ENCODE measurements around the gene MEGF9. TPM values are rescaled to one million over a fixed set of nuclear protein-coding genes. Genes with fewer than 3 reads are reported as not detected.
"Not testable (repeated sequence)": the region's sequence is repeated elsewhere in the genome, so short reads cannot be mapped to it uniquely, and the experiment has no call there.

MEGF9 gene
- total RNA-seq, 1 experiment from 2014 or later, result 11.9 TPM

DNA sequence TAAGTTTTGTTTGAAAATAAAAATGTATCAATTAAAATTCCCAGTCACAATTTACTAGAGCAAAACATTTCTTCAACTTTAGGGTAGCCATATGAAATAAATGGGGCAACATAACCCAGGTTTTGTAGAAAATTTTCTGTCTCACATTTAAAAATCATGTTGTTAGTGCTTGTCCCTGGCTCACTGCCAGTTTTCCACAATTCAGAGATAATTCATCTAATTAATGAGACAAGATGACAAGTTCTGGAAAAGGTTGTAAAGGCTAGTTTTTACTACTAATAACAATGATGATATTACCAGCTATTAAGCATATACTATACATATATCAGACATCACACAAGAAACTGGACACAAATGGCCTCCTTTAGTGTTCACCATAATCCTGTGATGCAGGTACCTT lies 45.9 kb downstream of the MEGF9 start:
- DNase-seq (ENCODE audit: extremely low read depth, low read depth), result no peak

DNA sequence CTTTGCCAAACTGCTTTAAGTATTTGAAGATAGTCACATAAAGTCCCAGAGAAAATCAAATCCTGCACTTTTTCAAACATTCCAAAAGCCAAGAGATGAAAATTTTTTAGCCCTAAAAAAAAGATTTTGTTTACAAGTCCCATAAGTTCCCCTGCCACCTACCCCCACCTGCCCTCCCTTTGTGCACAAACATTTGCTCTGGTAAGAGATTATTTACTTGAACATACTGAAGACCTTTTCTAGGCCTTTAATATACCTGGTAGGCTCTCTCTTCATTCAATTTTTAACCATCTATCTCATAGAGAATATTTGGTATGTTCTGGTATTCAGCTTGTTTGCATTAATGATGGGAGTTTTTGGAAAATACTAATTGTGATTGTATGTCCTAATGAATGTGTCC lies 50.3 kb downstream of the MEGF9 start:
- DNase-seq (ENCODE audit: extremely low read depth, low read depth), result no peak

DNA sequence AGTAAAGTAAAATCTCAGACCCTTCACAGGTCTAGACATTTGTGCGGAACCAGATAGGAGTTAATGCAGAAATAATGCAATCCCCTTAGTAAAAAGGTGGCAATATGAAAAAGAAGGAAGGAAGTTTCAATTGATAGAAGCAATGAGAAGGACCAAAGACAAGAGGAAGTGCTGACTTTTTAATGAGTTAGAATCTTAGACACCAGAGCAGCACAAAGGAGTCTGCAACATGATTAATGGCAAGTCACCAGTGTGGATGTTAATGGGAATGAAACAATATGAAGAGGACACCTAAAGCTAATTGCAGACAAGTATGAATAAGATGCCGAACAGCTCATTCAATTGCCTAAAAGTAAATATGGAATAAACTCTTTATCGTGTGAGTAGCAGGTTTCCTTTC lies 50.9 kb downstream of the MEGF9 start:
- no peak for DNase-seq (ENCODE audit: extremely low read depth, low read depth)

DNA sequence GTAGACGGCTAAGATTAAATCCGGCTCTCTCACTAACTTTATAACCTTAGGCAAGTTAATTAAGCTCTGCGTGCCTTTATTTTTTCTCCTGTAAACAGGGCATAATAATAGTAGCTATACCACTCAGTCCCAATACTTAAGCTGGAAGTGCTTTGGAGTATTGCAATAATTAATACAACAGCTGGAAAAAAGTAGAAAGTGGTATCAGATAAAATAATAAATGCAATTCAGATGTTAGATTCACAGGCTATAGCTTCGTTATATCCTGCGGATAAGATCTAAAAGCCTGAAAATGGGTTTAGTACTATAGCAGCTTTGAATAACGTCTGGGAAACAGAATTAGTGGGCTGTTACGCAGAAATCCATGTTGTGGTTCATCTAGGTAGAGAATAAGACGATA lies 51.8 kb downstream of the MEGF9 start:
- no peak for DNase-seq (ENCODE audit: extremely low read depth, low read depth)

DNA sequence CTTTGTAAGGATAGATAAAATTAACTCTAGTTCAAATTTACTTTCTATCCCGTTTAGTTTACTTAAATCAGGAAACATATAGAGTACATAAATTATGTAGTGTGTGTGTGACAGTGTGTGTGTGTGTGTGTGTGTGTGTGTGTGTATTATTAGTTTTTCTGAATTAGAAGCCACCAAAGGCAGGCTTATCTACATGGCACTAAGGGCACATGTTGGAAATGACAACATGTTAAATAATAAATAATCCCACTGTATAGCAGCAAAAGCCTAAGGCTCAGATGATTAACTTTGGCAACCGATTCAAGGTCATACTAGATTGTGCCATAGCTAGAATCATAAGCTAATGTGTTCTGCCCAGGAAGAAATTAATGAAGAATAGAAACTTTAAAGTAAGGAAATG lies 54.6 kb downstream of the MEGF9 start:
- no peak for DNase-seq (ENCODE audit: extremely low read depth, low read depth)

DNA sequence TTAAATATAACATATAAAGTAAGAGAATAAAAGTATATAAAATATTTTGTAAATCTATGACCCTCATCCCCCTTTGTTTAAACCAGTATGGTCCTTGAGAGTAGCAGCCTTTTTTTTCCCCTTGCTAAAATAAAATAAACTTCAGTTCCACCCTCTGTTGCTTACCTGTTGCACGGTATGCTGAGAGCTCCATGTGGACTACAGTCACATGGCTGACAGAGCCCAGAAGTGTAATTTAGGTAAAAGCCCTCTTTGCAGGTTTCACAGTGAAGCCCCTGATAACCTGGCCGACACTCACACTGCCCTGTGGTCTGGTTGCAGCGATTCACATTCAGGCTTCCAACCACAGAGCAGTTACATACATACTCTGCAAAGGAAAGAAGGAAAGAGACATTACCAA lies 55.1 kb downstream of the MEGF9 start:
- no peak for DNase-seq (ENCODE audit: extremely low read depth, low read depth)

DNA sequence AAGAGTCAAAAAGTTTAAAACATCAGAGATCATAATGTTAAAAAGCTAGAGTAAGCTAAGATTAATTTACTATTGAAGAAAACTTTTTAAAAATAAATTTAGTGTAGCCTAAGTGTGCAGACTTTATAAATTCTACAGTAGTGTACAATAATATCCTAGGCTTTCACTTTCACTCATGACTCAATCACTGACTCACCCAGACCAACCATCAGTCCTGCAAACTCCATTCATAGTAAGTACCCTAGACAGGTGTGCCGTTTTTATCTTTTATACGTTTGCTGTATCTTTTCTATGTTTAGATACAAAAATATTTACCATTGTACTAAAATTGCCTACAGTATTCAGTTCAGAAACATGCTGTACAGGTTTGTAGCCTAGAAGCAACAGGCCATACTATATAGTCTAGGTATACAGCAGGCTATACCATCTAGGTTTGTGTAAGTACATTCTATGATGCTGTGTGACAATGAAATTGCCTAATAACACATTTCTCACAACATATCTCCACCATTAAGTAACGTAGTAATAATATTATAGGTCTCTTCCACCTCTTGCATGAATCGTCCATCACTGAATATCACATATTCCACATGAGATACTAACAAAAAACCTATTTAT lies 59.2 kb downstream of the MEGF9 start:
- no peak for DNase-seq (ENCODE audit: extremely low read depth, low read depth)

DNA sequence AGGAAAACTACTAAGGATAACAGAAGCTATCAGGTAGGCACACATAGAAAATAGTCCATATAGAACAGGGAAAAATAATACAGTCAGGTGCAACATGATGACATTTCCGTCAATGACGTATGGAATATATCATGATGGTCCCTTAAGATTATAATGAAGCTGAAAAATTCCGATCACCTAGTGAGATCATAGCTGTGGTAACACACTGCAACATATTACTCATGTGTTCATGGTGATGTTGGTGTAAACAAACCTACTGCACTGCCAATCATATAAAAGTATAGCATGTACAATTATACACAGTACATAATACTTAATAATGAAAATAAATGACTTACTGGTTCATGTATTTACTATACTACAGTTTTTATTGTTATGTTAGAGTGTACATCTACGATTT lies 60.0 kb downstream of the MEGF9 start:
- no peak for DNase-seq (ENCODE audit: extremely low read depth, low read depth)

DNA sequence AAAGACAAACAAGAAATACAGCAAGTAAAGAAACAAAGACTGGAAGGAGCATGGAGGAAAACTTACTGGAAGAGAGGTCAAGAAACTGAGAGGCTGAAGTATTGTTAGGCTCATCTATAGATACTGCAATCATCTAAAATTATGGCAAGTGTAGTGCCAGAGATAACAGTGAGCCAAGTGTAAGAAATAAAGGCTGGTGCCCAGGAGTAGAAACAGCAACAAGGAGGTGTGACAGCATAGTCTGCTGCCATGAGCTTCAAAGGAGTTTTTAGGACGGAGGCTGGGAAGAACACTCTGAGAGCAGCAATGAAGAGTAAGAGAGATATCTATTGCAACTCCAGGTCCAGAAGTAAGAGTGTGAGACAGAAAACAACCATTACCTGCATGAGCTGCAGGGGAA lies 60.5 kb downstream of the MEGF9 start:
- no peak for DNase-seq (ENCODE audit: extremely low read depth, low read depth)

DNA sequence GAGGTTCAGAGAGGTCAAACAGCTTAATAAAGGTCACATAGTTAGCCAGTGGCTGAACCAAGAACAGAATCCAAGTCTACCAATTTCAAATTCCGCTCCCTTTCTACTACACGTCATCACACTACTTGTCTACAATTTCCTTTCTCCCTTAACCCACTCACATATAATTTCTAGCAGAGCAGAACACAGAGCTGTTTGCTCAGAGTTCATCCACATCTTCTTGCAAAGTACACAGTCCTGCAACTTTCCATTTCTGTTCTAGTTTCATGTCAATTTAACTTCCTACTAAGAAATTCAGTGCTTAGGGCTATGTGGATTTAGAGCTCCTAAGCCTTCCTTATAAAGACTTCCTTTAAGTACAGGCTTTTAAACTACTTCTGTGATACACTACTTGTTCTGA lies 61.3 kb downstream of the MEGF9 start:
- DNase-seq (ENCODE audit: extremely low read depth, low read depth), result no peak

DNA sequence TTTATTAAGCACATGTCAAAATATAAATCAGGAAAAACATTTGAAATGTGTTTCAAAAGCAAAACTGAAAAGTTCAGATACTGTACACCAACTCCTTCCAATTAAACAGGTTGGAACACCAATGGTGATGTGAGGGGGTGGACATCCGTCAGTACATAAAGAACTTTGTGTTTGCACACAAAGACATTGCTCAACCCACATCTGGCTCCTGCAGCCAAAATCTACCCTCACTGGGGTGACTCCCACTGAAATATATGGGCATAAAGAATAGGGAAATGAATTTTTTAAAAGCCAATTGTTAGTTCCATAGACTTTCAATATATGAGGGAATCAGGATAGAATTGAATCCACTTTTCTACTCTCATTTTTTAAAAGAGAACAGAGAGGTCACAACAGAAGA lies 63.9 kb downstream of the MEGF9 start:
- no peak for DNase-seq (ENCODE audit: extremely low read depth, low read depth)

DNA sequence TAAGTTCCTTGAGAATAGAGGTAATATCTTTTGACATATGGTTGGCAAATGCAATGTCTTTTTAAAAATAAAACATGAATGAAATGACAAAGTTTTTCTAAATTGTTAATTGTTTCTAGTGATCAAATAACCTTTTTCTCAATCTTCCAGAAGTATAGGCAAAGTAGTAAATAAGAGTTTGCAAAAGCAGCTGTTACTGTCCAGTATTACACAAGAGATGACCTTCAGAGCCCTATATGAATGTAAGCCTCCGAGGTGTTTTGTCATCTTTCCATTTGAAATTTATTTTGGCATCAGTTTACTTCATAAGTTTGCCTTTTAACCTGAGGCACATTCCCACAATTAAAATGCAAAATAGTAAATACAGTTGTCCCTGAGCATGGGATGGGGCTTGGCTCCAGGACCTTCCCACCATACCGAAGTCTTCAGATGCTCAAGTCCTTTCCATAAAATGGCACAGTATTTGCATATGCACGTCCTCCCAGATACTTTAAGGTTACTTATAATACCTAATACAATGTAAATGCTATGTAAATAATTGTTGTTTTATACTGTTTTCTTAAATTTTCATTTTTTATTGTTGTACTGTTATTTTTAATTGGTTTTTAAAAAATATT lies 65.6 kb downstream of the MEGF9 start:
- no peak for DNase-seq (ENCODE audit: extremely low read depth, low read depth)

DNA sequence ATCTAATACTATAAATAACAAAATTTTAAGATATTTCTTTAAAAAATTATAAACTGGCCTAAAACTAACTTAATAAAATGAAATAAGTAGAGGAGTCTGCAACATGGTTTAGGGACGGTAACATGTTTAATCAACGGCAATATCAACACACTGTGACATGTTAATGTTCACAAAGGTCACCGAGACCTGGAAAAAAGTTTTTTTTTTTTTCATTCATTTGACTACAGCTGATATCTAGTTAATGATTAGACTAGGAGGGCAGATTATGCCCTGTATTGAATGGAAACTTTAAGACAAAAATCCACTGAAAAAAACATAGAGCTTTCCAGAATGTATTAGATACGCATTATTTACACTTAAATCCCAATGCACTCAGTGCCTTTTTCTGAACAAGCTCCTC lies 67.3 kb downstream of the MEGF9 start:
- DNase-seq (ENCODE audit: extremely low read depth, low read depth), result no peak

DNA sequence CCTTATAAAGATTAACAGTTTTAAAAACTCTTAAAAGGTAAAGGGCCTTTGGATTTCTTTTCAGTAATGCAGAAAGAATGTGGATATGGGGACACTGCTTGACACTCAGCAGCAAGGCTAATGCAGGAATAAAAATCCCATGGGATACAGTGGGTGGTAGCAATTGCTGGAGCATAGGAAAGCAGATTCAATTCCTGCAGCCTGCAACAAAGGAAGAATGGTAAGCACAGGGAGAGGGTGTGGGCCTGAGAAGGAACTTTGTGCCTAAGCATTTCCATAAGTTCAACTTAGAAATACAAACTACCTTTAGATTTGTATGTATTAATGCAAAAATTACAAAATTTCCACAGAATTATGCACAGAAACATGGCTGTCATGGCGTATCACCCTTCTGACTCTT lies 68.5 kb downstream of the MEGF9 start:
- no peak for DNase-seq (ENCODE audit: extremely low read depth, low read depth)

DNA sequence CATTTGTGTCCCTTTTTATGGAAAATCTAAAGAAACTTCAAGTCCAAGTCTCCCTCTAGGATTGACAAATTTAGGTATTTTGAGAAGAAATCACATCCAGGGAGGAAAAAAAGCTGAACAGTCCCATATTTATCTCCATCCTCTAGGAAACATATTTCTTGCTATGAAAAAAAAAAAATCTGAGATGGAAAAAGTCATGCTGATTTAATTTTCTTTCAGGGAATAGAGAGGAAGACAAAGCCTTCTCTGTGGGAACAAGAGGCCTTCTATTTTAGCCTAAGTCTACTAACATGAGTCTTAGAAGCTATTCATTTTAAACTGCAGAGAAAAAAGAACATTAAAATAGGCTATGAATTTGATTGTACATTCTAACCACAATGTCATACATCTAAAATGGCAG lies 71.2 kb downstream of the MEGF9 start:
- no peak for DNase-seq (ENCODE audit: extremely low read depth, low read depth)

DNA sequence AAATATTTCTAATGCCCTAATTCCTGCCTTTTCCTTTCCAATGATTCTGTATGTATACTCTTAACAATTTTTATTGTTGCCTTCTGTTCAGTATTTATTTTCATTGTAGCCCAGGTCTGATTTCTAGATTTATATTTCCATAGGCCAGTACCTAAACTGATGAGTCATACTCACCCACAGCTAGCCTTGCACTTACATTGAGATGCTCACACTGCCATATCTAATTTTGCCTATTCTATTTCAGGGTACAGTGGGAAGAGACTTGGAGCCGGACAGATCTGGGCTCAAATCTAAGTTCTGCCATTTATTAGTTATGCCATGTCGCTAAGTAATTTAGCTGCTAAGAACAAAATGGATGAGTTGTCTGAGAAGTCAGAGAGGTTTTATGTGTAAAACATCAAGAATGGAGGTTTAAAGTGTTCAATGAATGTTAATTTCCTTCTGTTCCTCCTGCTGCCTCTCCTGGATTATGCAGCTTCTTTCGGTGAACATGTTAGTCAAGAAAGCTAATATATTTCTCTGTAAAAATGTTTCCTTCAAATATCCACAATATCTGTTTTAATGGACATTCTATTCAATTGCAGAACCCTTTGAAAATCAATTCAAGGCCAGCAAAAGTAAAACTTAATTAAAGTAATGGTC lies 72.0 kb downstream of the MEGF9 start:
- peak; percentile 19 for DNase-seq (ENCODE audit: extremely low read depth, low read depth)

DNA sequence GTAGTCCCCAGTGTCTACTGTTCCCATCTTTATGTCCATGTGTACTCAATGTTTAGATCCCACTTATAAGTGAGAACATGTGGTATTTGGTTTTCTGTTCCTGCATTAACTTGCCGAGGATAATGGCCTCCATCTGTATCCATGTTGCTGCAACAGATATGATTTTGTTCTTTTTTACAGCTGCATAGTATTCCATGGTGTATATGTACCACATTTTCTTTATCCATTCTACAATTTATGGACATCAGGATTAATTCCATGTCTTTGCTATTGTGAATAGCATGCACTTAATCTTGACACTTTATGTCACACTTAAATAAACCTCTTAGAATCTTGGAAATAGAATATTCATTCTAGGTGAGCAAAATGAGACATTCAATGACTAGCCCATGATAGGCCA lies 73.4 kb downstream of the MEGF9 start:
- DNase-seq (ENCODE audit: extremely low read depth, low read depth), result not testable (repeated sequence)

DNA sequence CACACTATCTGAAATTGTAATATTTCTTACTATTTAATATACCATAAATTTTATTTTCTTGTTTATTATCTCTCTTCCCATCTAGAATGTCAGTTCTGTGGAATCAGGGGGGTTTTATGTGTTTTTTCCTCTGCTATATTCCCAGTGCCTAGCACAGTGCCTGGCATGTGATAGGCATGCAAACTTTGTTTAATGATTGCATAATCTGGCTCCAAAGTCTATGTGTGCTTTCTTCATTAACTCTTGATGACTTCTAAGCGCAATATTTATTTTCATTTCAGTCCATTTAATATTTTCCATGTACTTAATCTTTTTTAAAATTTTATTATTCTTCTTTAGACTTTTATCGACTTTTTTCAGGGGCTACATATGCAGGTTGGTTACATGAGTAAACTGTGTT lies 73.9 kb downstream of the MEGF9 start:
- no peak for DNase-seq (ENCODE audit: extremely low read depth, low read depth)

DNA sequence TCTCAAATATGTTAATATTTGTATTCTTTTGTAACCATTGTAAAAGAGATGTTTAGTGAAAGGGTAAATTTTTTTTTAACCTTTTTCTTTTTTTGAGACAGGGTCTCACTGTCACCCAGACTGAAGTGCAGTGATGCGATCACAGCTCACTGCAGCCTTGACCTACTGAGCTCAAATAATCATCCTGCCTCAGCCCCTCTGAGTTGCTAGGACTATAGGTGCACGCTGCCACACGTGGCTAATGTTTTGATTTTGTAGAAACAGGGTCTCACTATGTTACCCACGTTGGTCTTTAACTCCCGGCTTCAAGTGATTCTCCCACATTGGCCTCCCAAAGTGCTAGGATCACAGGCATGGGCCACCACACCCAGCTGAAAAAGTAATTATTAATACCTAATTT lies 76.4 kb downstream of the MEGF9 start:
- no peak for DNase-seq (ENCODE audit: extremely low read depth, low read depth)

DNA sequence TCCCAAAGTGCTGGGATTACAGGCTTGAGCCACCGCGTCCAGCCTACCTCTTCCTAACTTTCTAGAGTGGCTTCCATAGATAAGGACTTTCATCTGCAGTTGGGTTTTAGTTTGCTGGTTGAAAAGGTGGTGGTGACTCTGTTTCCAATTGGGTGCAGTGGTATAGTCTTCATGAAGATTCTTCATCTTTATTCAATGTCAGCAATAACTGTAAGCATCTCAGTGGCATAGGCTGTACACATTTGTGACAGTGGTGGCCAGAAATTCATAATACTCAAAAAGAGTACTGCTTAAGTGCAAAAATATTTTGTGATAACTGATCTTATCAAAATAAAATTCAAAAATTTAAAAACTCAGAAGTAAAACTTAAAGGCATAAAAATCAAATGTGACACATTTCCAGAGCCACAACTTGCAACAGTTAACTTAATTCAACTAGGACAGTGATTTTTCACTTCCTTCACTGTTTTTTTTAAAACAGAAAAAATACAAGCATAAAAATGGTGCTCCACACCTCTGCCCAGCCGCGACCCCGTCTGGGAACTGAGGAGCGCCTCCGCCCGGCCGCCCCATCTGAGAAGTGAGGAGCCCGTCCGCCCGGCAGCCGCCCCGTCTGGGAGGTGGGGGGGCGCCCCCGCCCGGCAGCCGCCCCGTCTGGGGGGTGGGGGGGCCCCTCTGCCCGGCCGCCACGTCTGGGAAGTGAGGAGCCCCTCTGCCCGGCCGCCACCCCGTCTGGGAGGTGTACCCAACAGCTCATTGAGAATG lies 77.9 kb downstream of the MEGF9 start:
- DNase-seq (ENCODE audit: extremely low read depth, low read depth), result no peak

DNA sequence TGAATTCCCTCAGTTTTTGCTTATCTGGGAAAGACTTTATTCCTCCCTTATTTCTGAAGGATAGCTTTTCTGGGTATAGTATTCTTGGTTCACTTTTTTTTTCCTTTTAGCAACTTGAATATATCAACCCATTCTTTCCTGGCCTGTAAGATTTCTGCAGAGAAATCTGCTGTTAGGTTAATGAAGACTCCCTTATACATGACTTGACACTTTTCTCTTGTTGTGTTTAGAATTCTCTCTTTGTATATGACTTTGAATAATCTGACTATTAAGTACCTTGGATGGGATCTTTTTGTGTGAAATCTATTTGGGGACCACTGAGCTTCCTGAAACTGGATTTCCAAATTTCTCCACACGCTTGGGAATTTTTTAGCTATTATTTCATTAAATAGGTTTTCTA lies 79.3 kb downstream of the MEGF9 start:
- no peak for DNase-seq (ENCODE audit: extremely low read depth, low read depth)

DNA sequence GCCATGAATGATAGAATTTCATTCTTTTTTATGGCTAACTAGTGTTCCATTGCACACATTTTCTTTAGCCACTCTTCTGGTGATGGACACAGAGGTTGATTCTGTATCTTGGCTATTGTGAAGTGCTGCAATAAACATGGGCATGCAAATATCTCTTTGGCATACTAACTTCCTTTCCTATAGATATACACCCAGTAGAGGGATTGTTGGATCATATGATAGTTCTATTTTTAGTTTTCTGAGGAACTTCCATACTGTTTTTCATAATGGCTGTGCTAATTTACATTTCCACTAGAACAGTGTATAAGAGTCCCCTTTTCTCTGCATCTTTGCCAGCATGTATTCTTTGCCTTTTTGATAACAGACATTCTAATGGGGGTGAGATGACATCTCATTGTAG lies 83.9 kb downstream of the MEGF9 start:
- no peak for DNase-seq (ENCODE audit: extremely low read depth, low read depth)

Measured in NCI-H460 (cell line).